Measurements from ENCODE around the gene SH2D1A.
"Not testable (repeated sequence)": the region's sequence is repeated elsewhere in the genome, so short reads cannot be mapped to it uniquely, and the experiment has no call there.

Gene SH2D1A

GRCh38 chrX:124346117-124346876, at the start of gene SH2D1A:
Gene SH2D1A (plus strand): TSS chrX:124346563. CDS start chrX:124346643, 80 bp downstream.
- DNase-seq (ENCODE audit: low read depth): no peak

GRCh38 chrX:124299323-124299722, 47.0 kb upstream of the SH2D1A start:
- not testable (repeated sequence) for DNase-seq (ENCODE audit: low read depth)

DNA sequence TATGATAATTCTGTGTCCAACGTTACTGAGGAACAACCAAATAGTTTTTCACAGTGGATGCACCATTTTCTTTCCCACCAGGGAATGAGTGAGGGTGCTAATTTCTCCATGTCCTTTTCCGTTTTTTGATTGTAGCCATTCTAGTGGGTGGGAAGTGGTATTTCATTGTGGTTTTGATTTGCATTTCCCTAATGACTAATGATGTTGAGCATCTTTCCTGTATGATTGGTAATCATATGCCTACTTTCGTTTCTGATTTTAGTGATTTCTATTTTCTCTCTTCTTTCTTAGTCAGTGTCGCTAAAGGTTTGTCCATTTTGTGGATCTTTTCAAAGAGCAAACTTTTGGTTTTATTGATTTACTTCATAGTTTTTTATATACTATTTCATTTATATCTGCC, 46.0 kb upstream of the SH2D1A start:
- DNase-seq (ENCODE audit: low read depth): no peak

GRCh38 chrX:124307253-124307907, 39.0 kb upstream of the SH2D1A start:
- no peak for DNase-seq (ENCODE audit: low read depth)

- DNase-seq (ENCODE audit: low read depth): no peak
Measured at GRCh38 chrX:124325732-124326131, 20.6 kb upstream of the SH2D1A start.

DNA sequence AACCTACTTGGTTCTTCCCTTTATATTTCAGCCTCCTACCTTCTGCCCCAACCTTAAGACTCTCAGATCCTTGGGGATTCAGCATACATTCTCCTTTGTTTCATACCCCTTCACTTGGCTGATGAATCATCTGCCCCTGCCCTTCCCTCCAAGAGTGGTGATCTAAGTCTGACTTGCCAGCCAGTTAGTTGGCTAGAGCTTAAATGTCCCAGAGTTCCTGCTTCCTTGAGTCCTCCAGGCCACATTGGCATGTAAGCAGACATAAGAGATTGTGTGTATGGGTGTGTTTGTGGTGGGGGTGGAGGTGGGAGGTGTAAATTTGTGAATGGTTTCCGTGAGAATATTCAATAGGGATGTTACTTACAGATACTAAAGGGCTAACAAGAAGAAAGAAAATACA, 17.6 kb upstream of the SH2D1A start:
- no peak for DNase-seq (ENCODE audit: low read depth)

DNA sequence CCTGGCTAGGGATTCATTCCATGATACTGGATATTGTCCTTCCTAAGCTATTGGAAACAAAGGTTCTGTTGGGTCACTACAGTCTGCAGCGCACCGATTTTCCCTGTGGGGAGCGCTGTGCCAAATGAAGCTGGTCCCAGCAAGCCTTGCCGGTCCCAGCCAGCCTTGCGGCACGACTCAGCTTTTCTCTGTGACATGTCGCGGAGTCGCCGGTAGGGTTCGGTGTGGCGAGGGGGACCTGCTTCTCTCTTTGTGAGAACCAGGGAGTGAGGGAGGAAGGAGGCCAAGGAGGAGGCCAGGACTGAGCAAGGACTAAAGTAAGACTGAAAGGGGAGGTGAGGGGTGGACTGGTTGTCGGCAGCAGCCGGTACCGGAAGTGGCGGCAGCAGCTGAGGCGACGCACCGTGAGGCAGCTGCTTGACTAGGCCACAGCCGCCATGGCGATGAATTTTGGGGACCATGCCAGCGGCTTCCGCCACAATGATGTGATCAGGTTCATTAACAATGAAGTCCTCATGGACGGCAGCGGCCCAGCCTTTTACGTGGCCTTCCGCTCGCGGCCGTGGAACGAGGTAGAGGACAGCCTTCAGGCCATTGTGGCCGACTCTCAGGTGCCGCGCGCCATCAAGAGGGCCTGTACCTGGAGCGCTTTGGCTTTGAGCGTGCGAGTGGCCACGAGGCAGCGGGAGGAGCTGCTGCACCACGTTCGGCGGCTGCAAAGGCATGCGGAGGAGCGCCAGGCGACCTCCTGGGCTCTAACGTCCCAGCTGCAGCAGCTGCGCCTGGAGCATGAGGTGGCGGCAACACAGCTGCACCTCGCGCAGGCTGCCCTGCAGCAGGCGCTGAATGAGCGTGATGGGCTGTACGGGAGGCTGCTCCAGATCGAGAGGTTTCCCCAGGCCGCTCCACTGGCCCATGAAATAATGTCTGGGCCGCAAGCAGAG, 13.6 kb upstream of the SH2D1A start, which contains the start of gene TEX13D:
TSS of gene TEX13D (plus strand) at position 180 of the 944 bp plus-strand sequence. CDS start at position 438, 258 bp downstream.
- no peak for DNase-seq (ENCODE audit: low read depth)

DNA sequence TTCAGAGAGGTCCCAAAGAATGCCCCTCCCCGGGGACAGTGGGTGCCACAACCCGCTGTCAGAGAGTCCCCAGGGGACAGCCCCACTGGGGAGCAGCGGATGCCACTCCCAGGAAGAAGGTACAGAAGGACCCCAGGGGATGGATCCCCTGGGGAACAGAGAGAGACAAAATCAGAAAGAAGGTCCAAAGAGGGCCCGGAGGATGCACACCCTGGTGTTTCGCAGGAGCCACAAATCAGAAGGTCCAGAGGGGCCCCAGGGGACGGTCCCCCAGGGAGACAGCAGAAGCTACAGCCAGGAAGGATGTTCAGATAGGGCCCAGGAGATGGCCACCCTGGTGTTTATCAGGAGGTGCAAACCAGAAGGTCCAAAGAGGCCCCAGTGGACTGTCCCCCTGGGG, 12.5 kb upstream of the SH2D1A start:
- DNase-seq (ENCODE audit: low read depth): no peak

- not testable (repeated sequence) for DNase-seq (ENCODE audit: low read depth)
Measured at GRCh38 chrX:124334555-124334954, 11.8 kb upstream of the SH2D1A start.

DNA sequence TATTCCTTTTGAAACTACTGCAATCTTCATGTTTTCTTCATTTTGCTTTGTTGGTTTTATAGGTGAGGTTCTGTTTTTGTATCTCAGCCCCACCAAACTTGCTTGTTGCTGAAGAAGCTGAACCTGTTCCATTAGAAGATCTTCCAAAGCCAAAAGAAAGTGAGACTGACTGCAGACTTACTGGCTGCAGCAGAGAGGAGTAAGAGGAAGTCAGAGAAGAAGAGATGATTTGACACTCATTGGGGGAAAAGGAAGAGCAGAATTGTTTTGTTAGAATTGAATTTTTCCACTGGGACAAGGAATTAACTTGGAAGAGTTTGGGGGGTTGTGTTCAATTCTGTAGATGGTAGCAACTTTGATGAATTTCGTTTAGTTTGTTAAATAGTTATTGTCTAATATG, 10.8 kb upstream of the SH2D1A start:
- DNase-seq (ENCODE audit: low read depth): no peak

GRCh38 chrX:124337916-124338315, 8.4 kb upstream of the SH2D1A start:
- DNase-seq (ENCODE audit: low read depth): no peak

DNA sequence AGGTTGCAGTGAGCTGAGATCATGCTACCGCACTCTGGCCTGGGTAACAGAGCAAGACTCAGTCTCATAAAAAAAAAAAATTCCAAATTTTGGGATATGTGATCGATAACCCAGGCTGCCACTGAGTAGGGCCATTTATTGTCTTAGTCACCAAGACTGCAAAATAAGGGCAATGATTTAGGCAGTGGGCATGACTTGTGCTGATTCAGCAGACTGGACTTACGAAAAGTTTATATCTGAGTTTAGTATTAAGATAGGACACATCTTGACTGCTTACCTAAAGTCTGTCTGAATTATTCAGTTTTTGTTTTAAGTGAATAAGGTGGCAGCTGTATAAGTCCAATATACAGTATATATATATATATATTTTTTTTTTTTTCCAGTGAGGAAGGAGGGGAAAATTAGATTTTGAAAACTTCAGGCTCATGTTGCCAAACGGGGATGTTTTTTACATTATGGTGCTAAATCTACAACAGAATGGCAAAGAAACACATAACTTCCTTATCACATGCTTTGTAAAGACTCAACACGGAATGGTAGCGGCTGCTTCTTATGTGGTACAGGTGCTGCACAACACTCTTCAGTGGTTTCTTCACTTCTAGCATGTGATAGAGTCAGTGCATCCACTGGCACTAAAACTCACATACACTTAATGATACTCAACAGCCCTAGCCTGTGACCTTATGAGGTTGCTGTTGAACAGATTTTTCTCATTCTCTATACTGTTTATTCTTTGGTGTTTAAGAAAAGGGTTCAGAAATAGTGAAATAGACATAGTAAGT, 7.4 kb upstream of the SH2D1A start:
- DNase-seq (ENCODE audit: low read depth): no peak

DNA sequence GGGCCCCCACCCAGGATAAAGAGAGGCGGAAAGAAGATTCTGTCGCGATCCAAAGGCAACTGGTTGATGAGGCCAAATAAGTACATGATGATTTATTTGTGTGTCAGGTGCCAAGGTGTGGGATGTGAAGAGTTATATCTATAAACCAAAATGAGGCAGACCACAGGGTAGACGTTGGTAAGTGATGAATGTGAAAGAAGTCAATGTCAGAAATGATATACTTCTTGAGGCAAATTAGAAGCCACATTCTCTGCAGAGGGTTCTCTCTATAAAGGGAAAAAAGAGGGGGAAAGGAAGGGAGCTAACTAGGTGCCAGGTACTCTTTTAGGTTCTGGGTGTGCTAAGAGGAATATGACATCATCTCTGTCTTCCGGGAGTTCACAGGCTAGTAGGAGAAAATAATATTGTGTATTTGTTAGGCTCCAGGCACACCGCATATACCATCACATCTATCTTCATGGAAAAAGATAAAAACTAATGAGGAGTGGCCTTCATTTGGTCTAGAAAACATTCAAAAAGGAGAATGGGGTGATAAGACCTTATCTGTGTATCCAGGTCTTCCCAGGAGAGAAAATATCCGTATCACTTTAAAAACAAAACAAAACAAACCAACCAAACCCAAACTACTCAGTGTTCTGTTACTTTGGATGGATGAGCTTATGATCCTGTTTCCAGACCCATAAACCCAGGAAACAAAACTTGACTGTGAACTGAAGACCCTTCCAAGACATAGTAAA, 4.8 kb upstream of the SH2D1A start:
- no peak for DNase-seq (ENCODE audit: low read depth)

- DNase-seq (ENCODE audit: low read depth): no peak
Measured at GRCh38 chrX:124342174-124342867, 4.0 kb upstream of the SH2D1A start.

DNA sequence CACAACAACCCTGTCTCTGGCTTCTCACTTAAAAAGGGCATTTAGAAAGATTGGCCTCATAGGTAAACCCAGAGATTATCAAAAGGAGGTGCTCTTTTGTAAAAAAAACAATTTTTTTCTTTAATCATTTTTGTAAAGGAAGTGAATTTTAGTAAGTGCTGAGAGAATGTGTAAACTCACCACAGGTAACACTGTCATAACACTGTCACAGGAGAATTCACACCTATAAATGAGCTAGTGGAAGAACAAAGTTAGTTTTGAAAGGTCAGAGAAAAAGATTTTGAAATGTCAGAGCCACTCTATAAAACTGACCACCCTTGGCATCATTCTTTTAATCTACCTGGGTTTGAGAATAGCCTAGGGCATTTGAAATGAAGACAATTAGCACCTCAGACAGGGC, 3.3 kb upstream of the SH2D1A start:
- no peak for DNase-seq (ENCODE audit: low read depth)

DNA sequence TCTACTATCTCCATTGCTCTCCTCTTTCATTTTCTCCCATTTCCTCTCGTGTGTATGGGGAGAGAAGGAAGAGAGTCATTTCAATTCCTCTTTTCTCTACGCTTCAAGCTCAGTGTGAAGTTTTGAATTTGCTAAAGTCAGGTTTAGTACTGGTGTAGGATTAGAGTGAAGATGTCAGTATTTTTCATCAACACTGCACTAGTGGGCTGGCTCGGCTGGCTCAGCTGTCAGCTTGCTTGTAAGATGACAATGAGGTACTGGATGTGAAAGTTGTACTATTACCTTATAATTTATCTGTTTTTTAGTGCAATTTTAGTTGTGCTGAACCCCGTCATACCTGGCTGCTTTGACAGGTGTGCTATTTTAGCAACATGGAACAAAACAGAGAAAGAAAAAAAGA, 2.1 kb upstream of the SH2D1A start:
- DNase-seq (ENCODE audit: low read depth): no peak

DNA sequence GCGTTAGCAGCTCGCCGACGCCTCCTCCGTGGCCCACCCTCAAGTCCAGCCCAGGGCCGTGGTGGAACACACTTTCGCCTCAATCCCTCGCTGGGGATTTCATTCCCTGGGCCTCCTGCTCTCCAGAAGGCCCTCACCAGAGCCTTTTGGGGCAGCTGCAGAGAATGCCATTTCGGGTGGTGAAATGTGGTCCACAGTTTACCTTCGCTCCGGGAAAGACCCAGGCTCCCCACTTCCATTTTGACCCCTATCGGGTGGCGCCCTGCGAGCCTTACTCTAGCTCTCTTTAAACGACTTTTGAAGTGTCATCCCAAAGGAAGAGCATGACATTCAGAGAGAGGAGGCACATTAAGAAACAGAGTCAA, 496 bp downstream of the SH2D1A start:
- DNase-seq (ENCODE audit: low read depth): no peak

DNA sequence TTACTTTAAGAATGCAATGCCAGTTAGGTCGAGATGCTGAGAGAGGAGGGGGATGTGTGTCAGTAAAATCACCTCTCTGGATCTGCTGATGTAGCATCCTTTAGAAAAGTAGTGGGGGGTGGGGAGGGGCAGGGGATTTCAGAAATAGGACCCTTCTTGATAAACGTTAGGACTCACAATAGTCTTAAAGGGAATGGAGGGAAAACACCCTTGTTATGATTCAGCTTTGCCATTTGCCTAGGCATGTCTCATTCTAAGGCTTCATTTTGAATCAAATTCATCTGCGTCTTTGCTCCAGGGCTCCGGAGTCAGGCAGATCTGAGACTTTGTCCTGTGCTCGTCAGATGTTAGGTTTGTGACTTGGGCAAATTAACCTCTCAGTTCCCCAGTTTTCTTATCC, 879 bp downstream of the SH2D1A start:
- no peak for DNase-seq (ENCODE audit: low read depth)

GRCh38 chrX:124348182-124348581, 1.8 kb downstream of the SH2D1A start:
- DNase-seq (ENCODE audit: low read depth): no peak

GRCh38 chrX:124348885-124349453, 2.6 kb downstream of the SH2D1A start:
- no peak for DNase-seq (ENCODE audit: low read depth)

Measured in stimulated activated CD8-positive, alpha-beta memory T cell treated with anti-CD3 and anti-CD28 coated beads, Interleukin-15, amount 100 ng/mL, for 1 hour (primary cell).